WTC11 (cell line): ENCODE measurements around the gene TAF6.

ENCODE experiments used
- ATF3 ChIP-seq: sonication (generic); formaldehyde crosslinking; conservative IDR thresholded peaks from 2 replicates; pipeline ENCODE4 v1.8.1; 2022; ENCODE audit warnings: mild to moderate bottlenecking, missing genetic modification reagents
- CREM ChIP-seq: sonication (generic); formaldehyde crosslinking; IDR thresholded peaks from 2 replicates; pipeline ENCODE4 v1.8.1; 2022; ENCODE audit warnings: mild to moderate bottlenecking, missing genetic modification reagents, moderate library complexity
- CTCF ChIP-seq: fragments of 200-600 bp; IDR thresholded peaks from 2 replicates; pipeline ENCODE4 v1.8.0; 2022; ENCODE audit warnings: antibody characterized with exemption
- ESRRA ChIP-seq: sonication (generic); formaldehyde crosslinking; IDR thresholded peaks from 2 replicates; pipeline ENCODE4 v1.8.1; 2022; ENCODE audit warnings: mild to moderate bottlenecking, missing genetic modification reagents, borderline replicate concordance
- FOXJ3 ChIP-seq: sonication (generic); formaldehyde crosslinking; IDR thresholded peaks from 2 replicates; pipeline ENCODE4 v1.9.0; 2021; ENCODE audit warnings: missing genetic modification reagents, mild to moderate bottlenecking, borderline replicate concordance
- FOXK1 ChIP-seq: sonication (generic); formaldehyde crosslinking; IDR thresholded peaks from 2 replicates; pipeline ENCODE4 v1.8.0; 2022; ENCODE audit warnings: mild to moderate bottlenecking, moderate library complexity, missing genetic modification reagents
- FOXP1 ChIP-seq: sonication (generic); formaldehyde crosslinking; IDR thresholded peaks from 2 replicates; pipeline ENCODE4 v1.8.0; 2022; ENCODE audit warnings: missing genetic modification reagents, mild to moderate bottlenecking, moderate library complexity, borderline replicate concordance
- GRHL2 ChIP-seq: fragments of 250-450 bp; sonication (Bioruptor Pico); IDR thresholded peaks from 2 replicates; pipeline ENCODE4 v1.8.0; 2022; ENCODE audit warnings: mild to moderate bottlenecking, moderate library complexity; ENCODE audit not compliant: insufficient replicate concordance, severe bottlenecking
- GTF2I ChIP-seq: fragments of 250-450 bp; sonication (Bioruptor Pico); conservative IDR thresholded peaks from 2 replicates; pipeline ENCODE4 v1.4.0; 2021; ENCODE audit warnings: mild to moderate bottlenecking
- JUN ChIP-seq: sonication (generic); formaldehyde crosslinking; IDR thresholded peaks from 2 replicates; pipeline ENCODE4 v1.8.0; 2023; ENCODE audit warnings: mild to moderate bottlenecking, missing genetic modification reagents
- MAX ChIP-seq: sonication (generic); formaldehyde crosslinking; IDR thresholded peaks from 2 replicates; pipeline ENCODE4 v1.8.0; 2022; ENCODE audit warnings: mild to moderate bottlenecking, missing genetic modification reagents
- TP53 ChIP-seq: sonication (generic); formaldehyde crosslinking; IDR thresholded peaks from 2 replicates; pipeline ENCODE4 v1.8.1; 2023; ENCODE audit warnings: mild to moderate bottlenecking, missing genetic modification reagents

GRCh38 chr7:100079024-100079560 is 40.1 kb downstream of the TAF6 start:
- TF ChIP-seq ATF3 (no peak), MAX (CRISPR knock-in tag) (no peak), FOXP1 (no peak), FOXJ3 (CRISPR knock-in tag) (no peak), TP53 (CRISPR knock-in tag) (no peak), CTCF (no peak), ESRRA (CRISPR knock-in tag) (no peak), GTF2I (CRISPR knock-in tag) (no peak), JUN (CRISPR knock-in tag) (no peak), CREM (CRISPR knock-in tag) (no peak), GRHL2 (CRISPR knock-in tag) (no peak), FOXK1 (CRISPR knock-in tag) (no peak)
